ENCODE measurements around the gene LRRC7. TPM values are rescaled to one million over a fixed set of nuclear protein-coding genes. Genes with fewer than 3 reads are reported as not detected.

Gene LRRC7
- total and polyA plus RNA-seq, 2 of the 13 experiments (the other 11 are each of a cell fraction or from before 2014, with no cell fraction given): not detected

GRCh38 chr1:69998847-69999246 lies 431.1 kb downstream of the LRRC7 start:
- BruUV-seq (replicated peaks): no TSS peak
- no peaks in the 10 kb centered on the region for H3K36me3 ChIP-seq (replicated peaks in 1 of 2; ENCODE audit: control insufficient read depth in 1 of 2, insufficient read depth in 2 of 2, low read length in 2 of 2)
- H3K27me3 ChIP-seq (ENCODE audit: control insufficient read depth in 1 of 2, insufficient read depth in 2 of 2, low read length in 2 of 2): no peaks in the 10 kb centered on the region
- H3K79me2 ChIP-seq (ENCODE audit: insufficient read depth, low read length): no peaks in the 10 kb centered on the region
- H2AFZ ChIP-seq (ENCODE audit: low read length): no peak overlapping the region
- no CpG with 5 or more reads among the region's 1 CpG for WGBS (ENCODE audit: low lambda C conversion rate)
- H3K9me3 ChIP-seq (ENCODE audit: low read length): no peaks in the 10 kb centered on the region
- DNase-seq (ENCODE audit: low spot score): no peak
- POLR2A ChIA-PET: no interaction called here
- H3K9ac ChIP-seq (ENCODE audit: insufficient read depth, low read depth, low read length): no peak overlapping the region
- intact Hi-C loops (cut with micrococcal nuclease; ENCODE audit: unreplicated experiment) (no loop called here), in situ Hi-C loops (cut with HindIII; ENCODE audit: extremely low pct_ligation_motif_present, low pct_unique_long_range_greater_than_20kb) (no loop called here)
- no peak overlapping the region for H3K4me3 ChIP-seq (replicated peaks in 1 of 3; ENCODE audit: insufficient read depth in 1 of 3, low read depth in 2 of 3, low read length in 3 of 3)
- H3K27ac ChIP-seq (ENCODE audit: extremely low read length, insufficient read depth, low read length): no peak overlapping the region
- no peaks in the 10 kb centered on the region for H3K4me1 ChIP-seq (ENCODE audit: insufficient read depth, low read length)
- TF ChIP-seq, protein P1, sequence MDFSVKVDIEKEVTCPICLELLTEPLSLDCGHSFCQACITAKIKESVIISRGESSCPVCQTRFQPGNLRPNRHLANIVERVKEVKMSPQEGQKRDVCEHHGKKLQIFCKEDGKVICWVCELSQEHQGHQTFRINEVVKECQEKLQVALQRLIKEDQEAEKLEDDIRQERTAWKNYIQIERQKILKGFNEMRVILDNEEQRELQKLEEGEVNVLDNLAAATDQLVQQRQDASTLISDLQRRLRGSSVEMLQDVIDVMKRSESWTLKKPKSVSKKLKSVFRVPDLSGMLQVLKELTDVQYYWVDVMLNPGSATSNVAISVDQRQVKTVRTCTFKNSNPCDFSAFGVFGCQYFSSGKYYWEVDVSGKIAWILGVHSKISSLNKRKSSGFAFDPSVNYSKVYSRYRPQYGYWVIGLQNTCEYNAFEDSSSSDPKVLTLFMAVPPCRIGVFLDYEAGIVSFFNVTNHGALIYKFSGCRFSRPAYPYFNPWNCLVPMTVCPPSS (IDR thresholded peaks at IDR 0.05): no peak
- TF ChIP-seq SNAPC2 (CRISPR knock-in tag; IDR thresholded peaks at IDR 0.05) (no peak), NFIC (IDR thresholded peaks at IDR 0.05; ENCODE audit: low read length) (no peak), JARID2 (CRISPR knock-in tag; IDR thresholded peaks at IDR 0.05; ENCODE audit: insufficient replicate concordance) (no peak), TAF1 (CRISPR knock-in tag; IDR thresholded peaks at IDR 0.05) (no peak), DMAP1 (CRISPR knock-in tag; IDR thresholded peaks at IDR 0.05) (no peak), ZNF598 (CRISPR knock-in tag; IDR thresholded peaks at IDR 0.05; ENCODE audit: borderline replicate concordance) (no peak), ZXDC (CRISPR knock-in tag; IDR thresholded peaks at IDR 0.05) (no peak), FUBP1 (CRISPR knock-in tag; IDR thresholded peaks at IDR 0.05; ENCODE audit: borderline replicate concordance) (no peak), ZNF234 (CRISPR knock-in tag; conservative IDR thresholded peaks at IDR 0.05) (no peak)
- TF ChIP-seq, protein P2, sequence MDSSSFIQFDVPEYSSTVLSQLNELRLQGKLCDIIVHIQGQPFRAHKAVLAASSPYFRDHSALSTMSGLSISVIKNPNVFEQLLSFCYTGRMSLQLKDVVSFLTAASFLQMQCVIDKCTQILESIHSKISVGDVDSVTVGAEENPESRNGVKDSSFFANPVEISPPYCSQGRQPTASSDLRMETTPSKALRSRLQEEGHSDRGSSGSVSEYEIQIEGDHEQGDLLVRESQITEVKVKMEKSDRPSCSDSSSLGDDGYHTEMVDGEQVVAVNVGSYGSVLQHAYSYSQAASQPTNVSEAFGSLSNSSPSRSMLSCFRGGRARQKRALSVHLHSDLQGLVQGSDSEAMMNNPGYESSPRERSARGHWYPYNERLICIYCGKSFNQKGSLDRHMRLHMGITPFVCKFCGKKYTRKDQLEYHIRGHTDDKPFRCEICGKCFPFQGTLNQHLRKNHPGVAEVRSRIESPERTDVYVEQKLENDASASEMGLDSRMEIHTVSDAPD (CRISPR knock-in tag; IDR thresholded peaks at IDR 0.05): no peak
- TF ChIP-seq, protein P3, sequence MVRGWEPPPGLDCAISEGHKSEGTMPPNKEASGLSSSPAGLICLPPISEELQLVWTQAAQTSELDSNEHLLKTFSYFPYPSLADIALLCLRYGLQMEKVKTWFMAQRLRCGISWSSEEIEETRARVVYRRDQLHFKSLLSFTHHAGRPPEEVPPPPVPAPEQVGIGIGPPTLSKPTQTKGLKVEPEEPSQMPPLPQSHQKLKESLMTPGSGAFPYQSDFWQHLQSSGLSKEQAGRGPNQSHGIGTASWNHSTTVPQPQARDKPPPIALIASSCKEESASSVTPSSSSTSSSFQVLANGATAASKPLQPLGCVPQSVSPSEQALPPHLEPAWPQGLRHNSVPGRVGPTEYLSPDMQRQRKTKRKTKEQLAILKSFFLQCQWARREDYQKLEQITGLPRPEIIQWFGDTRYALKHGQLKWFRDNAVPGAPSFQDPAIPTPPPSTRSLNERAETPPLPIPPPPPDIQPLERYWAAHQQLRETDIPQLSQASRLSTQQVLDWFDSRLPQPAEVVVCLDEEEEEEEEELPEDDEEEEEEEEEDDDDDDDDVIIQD (CRISPR knock-in tag; IDR thresholded peaks at IDR 0.05; ENCODE audit: low read depth): no peak
- H3K4me2 ChIP-seq (ENCODE audit: low read depth, low read length): no peak overlapping the region
- ATAC-seq: no peak
- FAIRE-seq: no peak
- H4K20me1 ChIP-seq (ENCODE audit: insufficient read depth, low read length): no peaks in the 10 kb centered on the region; the same call in 1 of the 2 replicates
- CTCF ChIA-PET (ENCODE audit: low intra/inter-chr PET ratio, low total read pairs): no interaction called here

Measured in HepG2 (cell line).